HEK293 (cell line): Measurements from ENCODE around the gene ADH6.

Source experiments
- HOXC10 ChIP-seq: sonication (generic); formaldehyde crosslinking; IDR thresholded peaks from 2 replicates; pipeline ENCODE4 v1.8.1; 2023; ENCODE audit warnings: mild to moderate bottlenecking, missing genetic modification reagents
- PATZ1 ChIP-seq: fragments of 450-650 bp; formaldehyde crosslinking; IDR thresholded peaks from 2 replicates; pipeline ENCODE4 v1.5.1; 2016; ENCODE audit warnings: missing biosample characterization, missing genetic modification characterization
- TCF7L2 ChIP-seq: IDR thresholded peaks from 2 replicates; pipeline ENCODE4 v1.6.1; 2011; ENCODE audit warnings: low read depth, mild to moderate bottlenecking, inconsistent platforms, low read length, moderate library complexity, borderline replicate concordance
- ZNF223 ChIP-seq: fragments of 450-650 bp; formaldehyde crosslinking; IDR thresholded peaks from 2 replicates; pipeline ENCODE4 v1.5.1; 2016; ENCODE audit warnings: missing biosample characterization, missing genetic modification characterization
- ZNF274 ChIP-seq, 2 experiments: fragments of 200-500 bp in 1 of 2; fragments of 450-650 bp in 1 of 2; sonication (Bioruptor generic) in 1 of 2; formaldehyde crosslinking in 1 of 2; IDR thresholded peaks; 2 replicates each; pipeline versions ENCODE4 v1.5.1 to v1.6.1; 2014 to 2016; ENCODE audit warnings: borderline replicate concordance in 1 of 2, inconsistent platforms in 1 of 2, low read length in 1 of 2, missing biosample characterization in 1 of 2, missing genetic modification characterization in 1 of 2
- ZNF302 ChIP-seq: fragments of 450-650 bp; formaldehyde crosslinking; IDR thresholded peaks from 2 replicates; pipeline ENCODE4 v1.5.1; 2016; ENCODE audit warnings: missing biosample characterization, missing genetic modification characterization, low read depth
- ZNF398 ChIP-seq: fragments of 450-650 bp; formaldehyde crosslinking; IDR thresholded peaks from 2 replicates; pipeline ENCODE4 v1.5.1; 2017; ENCODE audit warnings: missing biosample characterization, missing genetic modification characterization
- ZNF658 ChIP-seq: fragments of 450-650 bp; formaldehyde crosslinking; IDR thresholded peaks from 2 replicates; pipeline ENCODE4; 2016; ENCODE audit warnings: missing biosample characterization, missing genetic modification characterization
- TF ChIP-seq, protein P1 (sequence below): fragments of 450-650 bp; formaldehyde crosslinking; IDR thresholded peaks from 2 replicates; pipeline ENCODE4 v1.5.1; 2016; ENCODE audit warnings: missing biosample characterization, missing genetic modification characterization
- TF ChIP-seq, protein P2 (sequence below): fragments of 450-650 bp; formaldehyde crosslinking; IDR thresholded peaks from 2 replicates; pipeline ENCODE4 v1.5.1; 2016; ENCODE audit warnings: missing biosample characterization, missing genetic modification characterization
- TF ChIP-seq, protein P3 (sequence below): fragments of 450-650 bp; formaldehyde crosslinking; IDR thresholded peaks from 2 replicates; pipeline ENCODE4 v1.5.1; 2016; ENCODE audit warnings: missing biosample characterization, missing genetic modification characterization

- no peak for TF ChIP-seq ZNF658 (tag by site-specific recombination)
- no peak for TF ChIP-seq ZNF398 (tag by site-specific recombination)
- no peak for TF ChIP-seq PATZ1 (tag by site-specific recombination)
- TF ChIP-seq ZNF223 (tag by site-specific recombination): no peak
- no peak for TF ChIP-seq ZNF302 (tag by site-specific recombination)
- TF ChIP-seq, protein P1, sequence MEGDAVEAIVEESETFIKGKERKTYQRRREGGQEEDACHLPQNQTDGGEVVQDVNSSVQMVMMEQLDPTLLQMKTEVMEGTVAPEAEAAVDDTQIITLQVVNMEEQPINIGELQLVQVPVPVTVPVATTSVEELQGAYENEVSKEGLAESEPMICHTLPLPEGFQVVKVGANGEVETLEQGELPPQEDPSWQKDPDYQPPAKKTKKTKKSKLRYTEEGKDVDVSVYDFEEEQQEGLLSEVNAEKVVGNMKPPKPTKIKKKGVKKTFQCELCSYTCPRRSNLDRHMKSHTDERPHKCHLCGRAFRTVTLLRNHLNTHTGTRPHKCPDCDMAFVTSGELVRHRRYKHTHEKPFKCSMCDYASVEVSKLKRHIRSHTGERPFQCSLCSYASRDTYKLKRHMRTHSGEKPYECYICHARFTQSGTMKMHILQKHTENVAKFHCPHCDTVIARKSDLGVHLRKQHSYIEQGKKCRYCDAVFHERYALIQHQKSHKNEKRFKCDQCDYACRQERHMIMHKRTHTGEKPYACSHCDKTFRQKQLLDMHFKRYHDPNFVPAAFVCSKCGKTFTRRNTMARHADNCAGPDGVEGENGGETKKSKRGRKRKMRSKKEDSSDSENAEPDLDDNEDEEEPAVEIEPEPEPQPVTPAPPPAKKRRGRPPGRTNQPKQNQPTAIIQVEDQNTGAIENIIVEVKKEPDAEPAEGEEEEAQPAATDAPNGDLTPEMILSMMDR (tag by site-specific recombination): no peak
- TF ChIP-seq, protein P2, sequence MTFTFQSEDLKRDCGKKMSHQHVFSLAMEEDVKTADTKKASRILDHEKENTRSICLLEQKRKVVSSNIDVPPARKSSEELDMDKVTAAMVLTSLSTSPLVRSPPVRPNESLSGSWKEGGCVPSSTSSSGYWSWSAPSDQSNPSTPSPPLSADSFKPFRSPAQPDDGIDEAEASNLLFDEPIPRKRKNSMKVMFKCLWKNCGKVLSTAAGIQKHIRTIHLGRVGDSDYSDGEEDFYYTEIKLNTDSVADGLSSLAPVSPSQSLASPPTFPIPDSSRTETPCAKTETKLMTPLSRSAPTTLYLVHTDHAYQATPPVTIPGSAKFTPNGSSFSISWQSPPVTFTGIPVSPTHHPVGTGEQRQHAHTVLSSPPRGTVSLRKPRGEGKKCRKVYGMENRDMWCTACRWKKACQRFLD (tag by site-specific recombination): no peak
- TF ChIP-seq TCF7L2: no peak
- TF ChIP-seq HOXC10 (CRISPR knock-in tag): no peak
- TF ChIP-seq, protein P3, sequence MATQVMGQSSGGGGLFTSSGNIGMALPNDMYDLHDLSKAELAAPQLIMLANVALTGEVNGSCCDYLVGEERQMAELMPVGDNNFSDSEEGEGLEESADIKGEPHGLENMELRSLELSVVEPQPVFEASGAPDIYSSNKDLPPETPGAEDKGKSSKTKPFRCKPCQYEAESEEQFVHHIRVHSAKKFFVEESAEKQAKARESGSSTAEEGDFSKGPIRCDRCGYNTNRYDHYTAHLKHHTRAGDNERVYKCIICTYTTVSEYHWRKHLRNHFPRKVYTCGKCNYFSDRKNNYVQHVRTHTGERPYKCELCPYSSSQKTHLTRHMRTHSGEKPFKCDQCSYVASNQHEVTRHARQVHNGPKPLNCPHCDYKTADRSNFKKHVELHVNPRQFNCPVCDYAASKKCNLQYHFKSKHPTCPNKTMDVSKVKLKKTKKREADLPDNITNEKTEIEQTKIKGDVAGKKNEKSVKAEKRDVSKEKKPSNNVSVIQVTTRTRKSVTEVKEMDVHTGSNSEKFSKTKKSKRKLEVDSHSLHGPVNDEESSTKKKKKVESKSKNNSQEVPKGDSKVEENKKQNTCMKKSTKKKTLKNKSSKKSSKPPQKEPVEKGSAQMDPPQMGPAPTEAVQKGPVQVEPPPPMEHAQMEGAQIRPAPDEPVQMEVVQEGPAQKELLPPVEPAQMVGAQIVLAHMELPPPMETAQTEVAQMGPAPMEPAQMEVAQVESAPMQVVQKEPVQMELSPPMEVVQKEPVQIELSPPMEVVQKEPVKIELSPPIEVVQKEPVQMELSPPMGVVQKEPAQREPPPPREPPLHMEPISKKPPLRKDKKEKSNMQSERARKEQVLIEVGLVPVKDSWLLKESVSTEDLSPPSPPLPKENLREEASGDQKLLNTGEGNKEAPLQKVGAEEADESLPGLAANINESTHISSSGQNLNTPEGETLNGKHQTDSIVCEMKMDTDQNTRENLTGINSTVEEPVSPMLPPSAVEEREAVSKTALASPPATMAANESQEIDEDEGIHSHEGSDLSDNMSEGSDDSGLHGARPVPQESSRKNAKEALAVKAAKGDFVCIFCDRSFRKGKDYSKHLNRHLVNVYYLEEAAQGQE: no peak
- TF ChIP-seq ZNF274 (IDR thresholded peaks at IDR 0.05; ENCODE audit: low read length): no peak
- TF ChIP-seq ZNF274 (tag by site-specific recombination; IDR thresholded peaks at IDR 0.05; ENCODE audit: borderline replicate concordance): no peak
Measured at GRCh38 chr4:99234331-99235010, 15.4 kb upstream of the ADH6 start.
